Mucosa of rectum (tissue), 2 donors: ENCODE data around the gene ST6GALNAC4.

ENCODE experiments used
- H3K27ac ChIP-seq, 2 donors: one replicate each; pipeline ENCODE4 v1.7.0; 2013; ENCODE audit warnings: inconsistent platforms in 2 of 2, low read depth in 2 of 2, low read length in 2 of 2
- H3K27me3 ChIP-seq, 2 donors: one replicate each; pipeline ENCODE4 v1.7.0; 2013; ENCODE audit warnings: low read length in 2 of 2; ENCODE audit not compliant: control insufficient read depth in 2 of 2, insufficient read depth in 2 of 2
- H3K36me3 ChIP-seq, 2 donors: one replicate each; pipeline ENCODE4 v1.7.0; 2013; ENCODE audit warnings: low read length in 2 of 2; ENCODE audit not compliant: control insufficient read depth in 2 of 2, insufficient read depth in 2 of 2
- H3K4me1 ChIP-seq, 2 donors: one replicate each; pipeline ENCODE4 v1.7.0; 2013; ENCODE audit warnings: low read length in 2 of 2, mild to moderate bottlenecking in 1 of 2; ENCODE audit not compliant: control insufficient read depth in 2 of 2, insufficient read depth in 2 of 2
- H3K4me3 ChIP-seq, 2 donors: one replicate each; pipeline ENCODE4 v1.7.0; 2013; ENCODE audit warnings: low read length in 2 of 2
- H3K9ac ChIP-seq, 2 donors: one replicate each; pipeline ENCODE4 v1.7.0; 2013; ENCODE audit warnings: low read length in 2 of 2, low read depth in 1 of 2, mild to moderate bottlenecking in 1 of 2
- H3K9me3 ChIP-seq, 2 donors: one replicate each; pipeline ENCODE4 v1.7.0; 2013; ENCODE audit warnings: low read length in 2 of 2; ENCODE audit not compliant: control insufficient read depth in 2 of 2
- donor health status: healthy.
- donor health status: Normal muscosa, but diverticular disease.

Gene ST6GALNAC4, protein sequence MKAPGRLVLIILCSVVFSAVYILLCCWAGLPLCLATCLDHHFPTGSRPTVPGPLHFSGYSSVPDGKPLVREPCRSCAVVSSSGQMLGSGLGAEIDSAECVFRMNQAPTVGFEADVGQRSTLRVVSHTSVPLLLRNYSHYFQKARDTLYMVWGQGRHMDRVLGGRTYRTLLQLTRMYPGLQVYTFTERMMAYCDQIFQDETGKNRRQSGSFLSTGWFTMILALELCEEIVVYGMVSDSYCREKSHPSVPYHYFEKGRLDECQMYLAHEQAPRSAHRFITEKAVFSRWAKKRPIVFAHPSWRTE

GRCh38 chr9:127916720-127917581, at the start of gene ST6GALNAC4:
Gene ST6GALNAC4, minus strand, starts transcription at chr9:127917041. Its CDS starts 622 bp downstream, at chr9:127916419.
- H3K36me3 ChIP-seq = peaks cover 5 to 8% of the 10 kb centered on the region in 2 donors
- H3K4me3 ChIP-seq = peak within 1 kb of the TSS; percentile 78 to 86
- peaks cover 44 to 53% of the 10 kb centered on the region in 2 donors for H3K4me1 ChIP-seq
- H3K9ac ChIP-seq = peak within 1 kb of the TSS; percentile 79 to 80
- no peaks in the 10 kb centered on the region for H3K9me3 ChIP-seq
- peak within 1 kb of the TSS; percentile 75 to 80 for H3K27ac ChIP-seq
- no peaks in the 10 kb centered on the region for H3K27me3 ChIP-seq

- Histone ChIP-seq H3K4me3 (peak overlapping the region; percentile 26 to 38), H3K36me3 (peaks cover 0 to 4% of the 10 kb centered on the region in 2 donors), H3K9ac (peak overlapping the region; percentile 67 to 70), H3K9me3 (no peaks in the 10 kb centered on the region), H3K27ac (peak overlapping the region; percentile 95 to 96), H3K4me1 (peaks cover 75 to 80% of the 10 kb centered on the region in 2 donors), H3K27me3 (no peaks in the 10 kb centered on the region)
Measured at GRCh38 chr9:127965953-127966352, 49.1 kb upstream of the ST6GALNAC4 start.

DNA sequence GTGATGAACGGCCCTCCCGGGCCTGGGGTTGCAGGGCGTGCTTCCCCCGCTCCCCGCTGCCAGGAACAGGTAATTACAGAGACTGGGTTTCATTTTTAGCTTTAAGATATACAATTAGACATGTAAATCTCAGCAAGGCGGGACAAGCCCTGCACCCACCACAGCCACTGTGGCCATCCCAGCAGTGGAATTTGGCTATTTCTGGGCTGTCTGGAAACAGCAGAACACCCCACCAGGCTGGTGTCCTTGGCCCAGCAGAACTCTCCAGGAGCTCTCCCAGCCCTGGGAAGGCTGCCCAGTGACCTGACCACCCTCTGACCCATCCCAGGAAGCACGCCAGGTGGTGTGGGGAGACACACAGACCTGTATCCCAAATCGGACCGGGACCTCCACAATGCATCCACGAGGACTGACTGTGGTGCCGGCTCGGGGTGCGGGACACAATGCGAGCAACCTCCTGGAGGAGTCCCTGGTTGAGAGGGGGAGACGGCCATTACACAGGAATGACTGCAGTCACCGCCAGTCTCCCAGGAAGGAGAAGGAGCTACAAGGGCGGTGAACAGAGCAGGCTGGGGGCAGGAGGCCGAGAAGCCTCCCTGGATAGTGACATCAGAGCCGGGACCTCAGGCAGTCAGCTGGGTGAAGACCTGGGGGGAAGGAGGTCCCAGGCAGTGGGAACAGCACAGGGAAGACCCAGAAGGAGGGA, 46.7 kb upstream of the ST6GALNAC4 start:
- Histone ChIP-seq H3K27me3 (no peaks in the 10 kb centered on the region), H3K36me3 (peaks cover 0 to 4% of the 10 kb centered on the region in 2 donors), H3K27ac (peak overlapping the region; percentile 34 to 95), H3K4me1 (peaks cover 68 to 69% of the 10 kb centered on the region in 2 donors), H3K4me3 (no peak overlapping the region), H3K9me3 (no peaks in the 10 kb centered on the region), H3K9ac (peak overlapping the region; percentile 32 to 45)

GRCh38 chr9:127963041-127963358, 46.2 kb upstream of the ST6GALNAC4 start:
- Histone ChIP-seq H3K9ac (no peak overlapping the region), H3K9me3 (no peaks in the 10 kb centered on the region), H3K27me3 (no peaks in the 10 kb centered on the region), H3K27ac (peak overlapping the region in 1 of 2 donors; percentile 95), H3K36me3 (peaks cover 0 to 4% of the 10 kb centered on the region in 2 donors), H3K4me1 (peaks cover 63 to 64% of the 10 kb centered on the region in 2 donors), H3K4me3 (no peak overlapping the region)

DNA sequence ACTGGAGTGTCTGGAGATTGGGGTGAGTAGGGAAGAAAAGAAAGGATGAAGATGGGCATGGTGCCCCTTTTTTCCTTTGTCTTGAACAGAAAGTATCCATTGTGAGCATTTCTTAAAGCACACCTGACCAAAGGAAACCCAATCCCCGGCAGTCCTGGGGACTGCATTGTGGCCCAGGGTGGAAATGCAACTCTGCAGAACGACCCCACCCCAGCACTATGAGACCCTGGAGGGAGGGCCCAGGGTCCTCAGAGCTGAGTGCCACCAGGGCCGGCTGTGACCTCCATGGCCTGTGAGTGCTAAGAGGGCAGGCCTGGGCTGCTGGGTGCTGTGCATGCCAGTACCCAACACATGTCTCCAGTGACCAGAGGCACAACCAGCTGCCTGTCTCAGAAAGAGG, 45.4 kb upstream of the ST6GALNAC4 start:
- no peak overlapping the region for H3K27ac ChIP-seq
- H3K9ac ChIP-seq = no peak overlapping the region
- H3K27me3 ChIP-seq = no peaks in the 10 kb centered on the region
- peaks cover 57 to 58% of the 10 kb centered on the region in 2 donors for H3K4me1 ChIP-seq
- no peaks in the 10 kb centered on the region for H3K9me3 ChIP-seq
- H3K4me3 ChIP-seq = no peak overlapping the region
- peaks cover 0 to 4% of the 10 kb centered on the region in 2 donors for H3K36me3 ChIP-seq

- no peak overlapping the region for H3K9ac ChIP-seq
- no peak overlapping the region for H3K4me3 ChIP-seq
- no peaks in the 10 kb centered on the region for H3K9me3 ChIP-seq
- H3K27me3 ChIP-seq = no peaks in the 10 kb centered on the region
- peaks cover 0 to 4% of the 10 kb centered on the region in 2 donors for H3K36me3 ChIP-seq
- peak overlapping the region in 1 of 2 donors; percentile 82 for H3K27ac ChIP-seq
- peaks cover 51 to 52% of the 10 kb centered on the region in 2 donors for H3K4me1 ChIP-seq
Measured at GRCh38 chr9:127961613-127962155, 44.8 kb upstream of the ST6GALNAC4 start.

DNA sequence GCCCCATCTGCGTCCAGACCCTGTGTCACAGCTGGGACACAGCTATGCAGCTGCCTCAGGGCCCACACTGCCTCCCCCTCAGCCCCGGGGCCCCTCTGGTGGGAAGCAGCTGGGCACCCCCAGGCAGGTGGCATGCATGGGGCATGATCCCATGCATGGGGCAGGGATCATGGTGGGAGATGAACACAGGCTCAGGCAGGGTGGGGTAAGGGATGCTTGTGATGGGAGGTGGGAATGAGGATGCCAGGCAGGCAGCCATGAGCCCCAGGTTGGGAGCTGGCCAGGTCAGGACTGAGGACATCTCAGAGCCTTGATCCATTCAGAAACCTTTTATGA, 44.3 kb upstream of the ST6GALNAC4 start:
- Histone ChIP-seq H3K9me3 (no peaks in the 10 kb centered on the region), H3K36me3 (peaks cover 0 to 4% of the 10 kb centered on the region in 2 donors), H3K27me3 (no peaks in the 10 kb centered on the region), H3K9ac (peak overlapping the region in 1 of 2 donors; percentile 31), H3K27ac (peak overlapping the region; percentile 76 to 82), H3K4me3 (no peak overlapping the region), H3K4me1 (peaks cover 48 to 49% of the 10 kb centered on the region in 2 donors)

GRCh38 chr9:127960410-127961154, 43.7 kb upstream of the ST6GALNAC4 start:
- Histone ChIP-seq H3K27ac (peak overlapping the region; percentile 76 to 82), H3K27me3 (no peaks in the 10 kb centered on the region), H3K9me3 (no peaks in the 10 kb centered on the region), H3K4me1 (peaks cover 49% of the 10 kb centered on the region in 2 donors), H3K36me3 (peaks cover 0 to 4% of the 10 kb centered on the region in 2 donors), H3K9ac (peak overlapping the region; percentile 55 to 64), H3K4me3 (no peak overlapping the region)

DNA sequence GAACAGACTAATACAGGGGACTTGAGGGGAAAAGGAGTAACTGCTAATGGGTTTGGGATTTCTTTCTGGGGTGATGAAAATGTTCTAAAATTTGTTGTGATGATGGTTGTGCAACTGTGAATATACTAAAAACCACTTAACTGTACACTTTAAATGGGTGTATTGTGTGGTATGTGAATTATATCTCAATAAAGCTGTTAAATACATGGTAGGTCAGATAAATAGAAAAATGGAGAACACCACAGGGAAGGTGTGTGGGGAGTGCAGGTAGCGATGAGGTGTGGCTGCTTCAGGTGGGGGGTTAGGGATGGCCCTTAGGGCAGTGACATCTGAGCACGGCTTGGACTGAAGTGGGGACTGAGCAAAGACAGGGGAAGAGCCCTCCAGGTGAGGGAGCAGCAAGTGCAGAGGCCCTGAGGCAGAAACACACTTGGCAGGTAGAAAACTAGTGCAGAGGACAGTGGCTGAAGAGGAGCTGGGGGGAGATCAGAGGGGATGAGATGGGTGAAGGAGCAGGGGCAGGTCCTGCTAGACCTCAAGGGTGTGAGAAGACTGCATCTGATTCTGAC, 43.1 kb upstream of the ST6GALNAC4 start:
- no peaks in the 10 kb centered on the region for H3K9me3 ChIP-seq
- peaks cover 48 to 51% of the 10 kb centered on the region in 2 donors for H3K4me1 ChIP-seq
- H3K9ac ChIP-seq = peak overlapping the region; percentile 55 to 64
- no peak overlapping the region for H3K4me3 ChIP-seq
- H3K36me3 ChIP-seq = peaks cover 0 to 4% of the 10 kb centered on the region in 2 donors
- H3K27me3 ChIP-seq = no peaks in the 10 kb centered on the region
- peak overlapping the region; percentile 76 to 82 for H3K27ac ChIP-seq
